Germinal center (tissue), 1 donor: ENCODE data around the gene CORO7.

Source experiments
- DNase-seq: peaks from one replicate; pipeline ENCODE4 v3.0.0; 2012; ENCODE audit warnings: mixed read lengths, low spot score

CORO7 gene

DNA sequence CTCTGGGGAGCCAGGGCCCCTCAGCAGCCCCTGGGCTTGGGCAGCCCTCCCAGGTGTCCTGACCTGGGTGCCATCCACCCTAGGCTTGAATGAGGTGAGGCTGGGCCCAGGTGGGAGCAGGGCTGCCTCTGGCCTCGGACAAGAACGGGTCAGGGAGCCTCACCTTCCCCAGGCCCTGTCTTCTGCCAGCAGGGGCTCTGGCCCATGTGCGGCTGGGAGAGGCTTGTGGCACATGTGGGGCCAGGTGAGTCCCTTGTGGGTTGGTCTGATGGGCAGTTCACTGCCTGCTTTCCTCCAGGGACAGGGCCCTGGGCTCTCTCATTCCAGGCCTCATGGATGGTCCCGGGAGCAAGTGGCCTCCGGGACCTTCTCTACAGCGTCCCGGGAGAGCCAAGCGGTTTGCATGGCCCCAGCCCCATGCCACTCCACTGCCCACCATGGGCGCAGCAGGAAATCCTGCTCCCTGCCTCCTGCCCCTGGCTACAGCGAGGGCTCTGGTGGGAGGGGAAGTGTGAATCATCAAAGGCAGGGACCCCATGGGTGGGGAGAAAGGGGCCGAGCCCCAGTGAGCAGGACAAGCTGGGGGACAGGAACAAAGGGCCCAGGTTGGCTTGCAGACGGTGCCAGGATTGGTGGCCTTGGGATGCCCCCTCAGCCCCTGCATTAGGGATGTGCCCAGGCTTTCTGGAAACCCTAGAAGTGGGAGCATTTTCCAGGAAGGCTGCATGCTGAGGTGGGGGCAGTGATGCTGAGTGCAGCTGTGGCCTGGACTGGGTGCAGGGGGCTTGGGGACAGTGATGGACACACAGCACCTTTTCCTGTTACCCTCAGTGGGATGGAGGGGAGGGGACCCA lies 32.6 kb downstream of the CORO7 start:
- no peak for DNase-seq

DNA sequence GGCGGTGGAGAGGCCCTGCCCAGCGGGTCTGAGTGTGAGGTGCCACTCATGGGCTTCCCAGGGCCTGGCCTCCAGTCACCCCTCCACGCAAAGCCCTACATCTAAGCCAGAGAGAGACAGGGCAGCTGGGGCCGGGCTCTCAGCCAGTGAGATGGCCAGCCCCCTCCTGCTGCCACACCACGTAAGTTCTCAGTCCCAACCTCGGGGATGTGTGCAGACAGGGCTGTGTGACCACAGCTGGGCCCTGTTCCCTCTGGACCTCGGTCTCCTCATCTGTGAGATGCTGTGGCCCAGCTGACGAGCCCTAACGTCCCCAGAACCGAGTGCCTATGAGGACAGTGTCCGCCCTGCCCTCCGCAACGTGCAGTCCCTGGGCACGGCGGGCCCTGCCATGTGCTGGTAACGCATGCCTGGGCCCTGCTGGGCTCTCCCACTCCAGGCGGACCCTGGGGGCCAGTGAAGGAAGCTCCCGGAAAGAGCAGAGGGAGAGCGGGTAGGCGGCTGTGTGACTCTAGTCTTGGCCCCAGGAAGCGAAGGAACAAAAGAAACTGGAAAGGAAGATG lies 33.5 kb downstream of the CORO7 start:
- no peak for DNase-seq

DNA sequence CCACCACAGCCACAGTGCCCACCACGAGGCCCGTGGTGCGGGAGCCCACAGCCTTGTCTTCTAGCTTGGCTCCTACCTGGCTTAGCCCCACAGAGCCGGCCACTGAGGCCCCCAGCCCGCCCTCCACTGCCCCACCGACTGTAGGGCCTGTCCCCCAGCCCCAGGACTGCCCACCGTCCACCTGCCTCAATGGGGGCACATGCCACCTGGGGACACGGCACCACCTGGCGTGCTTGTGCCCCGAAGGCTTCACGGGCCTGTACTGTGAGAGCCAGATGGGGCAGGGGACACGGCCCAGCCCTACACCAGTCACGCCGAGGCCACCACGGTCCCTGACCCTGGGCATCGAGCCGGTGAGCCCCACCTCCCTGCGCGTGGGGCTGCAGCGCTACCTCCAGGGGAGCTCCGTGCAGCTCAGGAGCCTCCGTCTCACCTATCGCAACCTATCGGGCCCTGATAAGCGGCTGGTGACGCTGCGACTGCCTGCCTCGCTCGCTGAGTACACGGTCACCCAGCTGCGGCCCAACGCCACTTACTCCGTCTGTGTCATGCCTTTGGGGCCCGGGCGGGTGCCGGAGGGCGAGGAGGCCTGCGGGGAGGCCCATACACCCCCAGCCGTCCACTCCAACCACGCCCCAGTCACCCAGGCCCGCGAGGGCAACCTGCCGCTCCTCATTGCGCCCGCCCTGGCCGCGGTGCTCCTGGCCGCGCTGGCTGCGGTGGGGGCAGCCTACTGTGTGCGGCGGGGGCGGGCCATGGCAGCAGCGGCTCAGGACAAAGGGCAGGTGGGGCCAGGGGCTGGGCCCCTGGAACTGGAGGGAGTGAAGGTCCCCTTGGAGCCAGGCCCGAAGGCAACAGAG lies 34.2 kb downstream of the CORO7 start:
- DNase-seq = no peak

- DNase-seq = no peak
These were observed 35.1 kb downstream of the CORO7 start for GRCh38 chr16:4381072-4381934.

DNA sequence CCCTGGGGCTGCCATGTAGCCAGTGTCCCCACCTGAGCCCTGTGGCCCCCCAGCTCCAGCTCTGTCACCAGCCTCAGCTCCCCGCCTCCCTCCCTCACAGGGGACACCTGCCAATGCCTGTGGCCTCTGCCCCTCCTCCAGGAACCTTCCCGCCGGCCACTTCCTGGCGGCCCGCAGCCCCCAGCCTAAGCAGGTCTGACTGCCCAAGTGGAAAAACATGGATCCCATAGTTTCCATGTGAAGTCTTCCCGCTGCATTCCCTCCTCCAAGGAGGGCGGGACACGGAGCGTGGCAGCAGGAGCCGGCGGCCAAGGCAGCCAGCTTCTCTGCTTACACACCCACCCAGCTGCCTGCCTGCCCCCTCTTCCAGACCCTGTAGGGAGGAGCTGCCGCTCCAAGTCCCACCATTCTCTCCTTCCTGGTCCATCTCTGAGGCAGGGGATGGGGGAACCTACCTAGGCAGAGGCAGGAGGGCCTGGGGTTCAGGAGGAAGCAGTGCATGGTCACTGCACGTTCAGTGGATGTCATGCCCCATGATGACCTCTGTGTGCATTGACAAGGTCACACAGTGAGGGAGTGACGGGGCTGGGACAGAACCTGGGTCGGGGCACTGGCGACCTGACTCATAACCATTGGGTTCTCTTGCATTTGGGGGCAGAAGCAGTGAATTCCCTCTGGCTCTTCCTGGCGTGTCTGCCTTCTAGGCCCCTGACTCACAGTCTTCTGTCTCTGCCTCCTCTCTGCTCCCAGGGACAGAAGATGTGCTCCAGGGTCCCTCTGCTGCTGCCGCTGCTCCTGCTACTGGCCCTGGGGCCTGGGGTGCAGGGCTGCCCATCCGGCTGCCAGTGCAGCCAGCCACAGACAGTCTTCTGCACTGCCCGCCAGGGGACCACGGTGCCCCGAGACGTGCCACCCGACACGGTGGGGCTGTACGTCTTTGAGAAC lies 36.0 kb downstream of the CORO7 start:
- no peak for DNase-seq

GRCh38 chr16:4378999-4379690 lies 37.3 kb downstream of the CORO7 start:
- DNase-seq = no peak

DNA sequence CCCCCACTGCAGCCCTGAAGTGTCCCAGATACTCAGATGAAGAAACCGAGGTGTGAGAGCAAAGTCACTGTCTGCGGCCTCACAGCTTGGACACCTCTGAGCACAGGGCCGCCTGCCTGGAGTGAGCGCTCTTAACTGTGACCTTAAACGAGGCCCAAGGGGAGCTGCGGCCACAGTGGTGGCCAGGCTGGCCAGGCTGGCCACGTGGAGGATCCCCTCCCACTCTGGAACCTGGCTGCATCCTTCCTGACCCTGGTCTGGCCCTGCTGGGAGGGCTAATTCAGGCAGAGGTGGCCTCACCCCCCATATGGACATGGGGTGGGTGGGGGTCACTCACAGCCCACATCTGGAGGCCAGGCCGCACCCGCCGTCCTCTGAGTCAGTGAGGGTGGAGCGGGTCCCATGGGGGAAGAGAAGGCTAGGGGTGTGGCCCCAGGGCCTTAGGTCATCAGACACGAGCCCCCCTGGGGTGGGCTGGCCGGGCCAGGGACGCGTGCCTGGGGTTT lies 38.2 kb downstream of the CORO7 start:
- no peak for DNase-seq

DNA sequence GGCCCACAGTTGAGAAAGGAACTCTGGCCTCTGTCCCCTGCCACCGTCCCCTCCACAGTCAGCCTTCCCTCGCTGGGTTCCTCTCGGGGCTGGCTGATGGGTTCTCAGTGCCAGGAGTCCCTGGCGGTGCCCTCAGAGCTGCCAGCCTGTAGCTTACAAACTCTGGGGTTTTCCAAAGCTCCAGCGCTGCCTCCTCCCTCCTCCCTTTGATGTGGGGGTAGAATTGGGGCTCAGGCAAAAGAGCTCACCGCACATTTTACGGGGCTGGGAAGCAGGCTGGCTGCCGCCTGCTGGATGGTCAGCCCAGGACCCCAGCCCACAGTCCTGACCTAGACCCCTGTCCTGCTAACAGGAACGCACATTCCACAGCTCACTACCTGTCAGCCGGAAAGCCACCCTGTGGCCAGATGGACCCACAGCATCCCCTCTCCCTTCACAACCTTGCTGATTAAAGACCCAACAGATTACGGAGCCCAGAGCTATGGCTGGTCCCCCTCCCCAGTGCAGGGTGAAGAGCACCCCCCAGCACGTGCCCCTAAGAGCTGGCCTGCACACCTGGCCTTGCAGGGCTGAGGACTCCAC lies 38.7 kb downstream of the CORO7 start:
- no peak for DNase-seq

GRCh38 chr16:4376893-4377572 lies 39.4 kb downstream of the CORO7 start:
- DNase-seq = no peak

DNA sequence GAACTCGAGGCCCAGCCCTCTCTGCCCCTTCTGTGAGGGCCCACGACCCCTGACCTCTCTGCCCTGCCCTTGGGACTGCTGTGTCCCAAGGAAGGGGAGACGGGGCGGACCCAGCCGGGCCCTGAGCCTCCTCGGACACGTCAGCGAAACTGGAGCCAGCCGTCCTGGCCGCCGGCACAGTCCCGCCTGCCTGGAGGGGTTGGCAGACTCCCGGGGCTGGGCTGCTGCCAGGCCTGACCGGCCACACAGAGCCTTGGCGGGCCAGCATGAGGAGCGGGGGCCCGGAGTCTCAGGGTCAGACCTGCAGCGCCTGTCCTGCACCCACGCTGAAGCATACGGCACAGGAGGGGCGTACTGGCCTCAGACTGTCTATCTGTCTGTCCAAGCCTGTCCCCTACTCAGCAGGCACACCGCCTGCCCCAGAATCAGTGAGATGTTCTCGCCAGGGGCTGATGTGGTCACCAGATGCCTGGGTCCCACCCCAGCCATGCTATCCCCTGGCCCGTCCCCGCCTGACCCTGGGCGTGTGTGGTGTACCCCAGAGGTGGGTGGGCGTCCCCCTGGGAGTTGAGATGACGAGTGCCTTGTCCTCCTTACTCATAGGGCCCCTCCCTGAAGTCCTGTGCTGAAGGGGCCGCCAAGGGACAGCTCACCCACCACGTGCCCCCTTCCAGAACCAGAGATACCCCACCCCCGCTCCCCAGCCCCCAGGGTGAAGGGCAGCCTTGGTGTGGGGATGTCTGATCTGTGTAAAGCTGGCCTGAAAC lies 40.1 kb downstream of the CORO7 start:
- no peak for DNase-seq

DNA sequence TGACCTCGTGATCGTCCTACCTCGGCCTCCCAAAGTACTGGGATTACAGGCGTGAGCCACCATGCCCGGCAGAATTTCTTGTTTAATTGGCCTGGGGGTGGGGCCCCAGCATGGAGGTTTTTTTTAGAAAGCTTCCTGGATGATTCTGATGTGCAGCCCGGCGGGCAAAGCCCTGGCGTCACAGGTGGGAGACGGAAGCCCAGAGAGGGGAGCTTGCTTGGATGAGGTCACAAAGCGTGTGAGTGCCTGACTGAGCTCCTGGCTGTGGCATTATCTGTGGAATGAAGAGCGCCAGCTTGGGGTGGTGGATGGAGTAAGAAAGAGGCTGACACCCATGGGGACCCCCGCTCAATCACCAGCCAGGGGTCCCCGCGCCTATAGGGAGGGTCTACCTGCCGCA lies 40.7 kb downstream of the CORO7 start:
- DNase-seq = no peak

- DNase-seq = no peak
These were observed 42.3 kb downstream of the CORO7 start for GRCh38 chr16:4373909-4374742.

- DNase-seq = no peak
These were observed 43.0 kb downstream of the CORO7 start for GRCh38 chr16:4373356-4373908.

DNA sequence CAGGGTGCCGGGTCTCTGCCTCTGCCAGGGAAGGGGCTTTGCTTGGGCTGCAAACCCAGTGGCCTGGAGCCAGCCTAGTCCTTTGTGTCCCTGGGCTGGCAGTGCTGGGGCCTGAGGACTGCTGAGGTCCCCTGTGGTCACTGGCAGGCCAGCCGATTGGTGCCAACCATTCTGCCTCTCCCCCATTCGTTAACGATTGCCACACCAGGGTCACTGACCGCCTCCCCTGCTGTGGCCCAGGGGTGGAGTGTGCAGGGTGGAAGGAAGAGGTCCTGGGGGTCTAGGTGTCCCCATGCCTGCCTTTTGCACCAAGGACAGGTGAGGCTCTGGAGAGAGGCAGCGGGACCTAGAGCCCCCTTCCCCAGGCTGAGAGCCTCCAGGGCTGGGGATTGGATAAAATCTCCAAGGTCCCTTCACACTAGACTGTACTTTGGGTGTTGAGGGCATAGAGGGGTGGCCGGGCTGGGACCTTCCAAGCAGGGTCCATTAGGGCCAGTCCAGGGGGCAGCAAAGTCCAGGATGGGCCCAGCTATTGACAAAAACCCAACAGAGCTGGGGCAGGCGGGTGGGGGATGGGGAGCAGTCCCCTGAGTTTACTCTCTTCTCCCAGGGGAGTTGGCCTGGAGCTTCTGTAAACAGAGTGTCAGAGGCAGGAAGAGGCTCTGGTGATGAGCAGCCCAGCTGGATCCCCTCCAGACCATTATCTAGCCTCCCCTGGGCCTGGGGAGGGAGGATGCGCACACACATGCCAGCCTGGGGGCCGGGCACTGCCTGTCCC lies 43.6 kb downstream of the CORO7 start:
- DNase-seq = peak; percentile 55

DNA sequence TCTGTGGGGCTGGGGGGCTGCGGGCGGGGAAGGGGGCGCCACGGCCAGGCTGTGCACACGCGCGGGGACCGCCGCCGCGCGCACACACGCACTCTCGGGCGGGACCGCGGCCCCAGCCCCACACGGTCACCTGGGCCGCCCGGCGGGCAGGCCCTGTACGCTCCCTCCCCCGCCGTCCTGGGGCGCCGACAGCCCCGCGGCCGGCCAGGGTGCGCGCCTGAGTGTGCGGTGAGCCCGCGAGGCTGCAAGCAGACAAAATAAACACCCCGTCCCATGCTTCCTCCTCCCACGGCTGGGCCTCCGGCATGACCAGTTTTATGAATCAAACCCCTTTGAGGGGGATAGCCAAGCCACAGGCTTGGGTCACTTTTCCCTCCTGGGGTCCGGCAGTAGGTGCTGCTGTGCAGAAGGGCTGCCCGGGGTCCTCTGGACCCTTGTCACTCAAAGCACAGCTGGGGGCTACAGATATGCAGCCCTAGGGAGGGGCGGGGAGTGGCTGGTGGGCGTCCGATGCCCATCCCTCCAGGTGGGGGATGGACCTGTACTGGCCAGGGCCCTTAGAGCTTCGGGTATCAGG lies 44.3 kb downstream of the CORO7 start:
- DNase-seq = peak; percentile 36
